Mesendoderm (in vitro differentiated cells): ENCODE results near the gene AQP1.

Experiments used
- DNase-seq: peaks from one replicate; pipeline ENCODE4 v3.0.0; 2013
- H2AK5ac ChIP-seq: 2 replicates; pipeline ENCODE4 v1.6.1; 2013; ENCODE audit warnings: low read length, inconsistent platforms
- H2BK120ac ChIP-seq: 2 replicates; pipeline ENCODE4 v1.6.1; 2013; ENCODE audit warnings: low read depth, mild to moderate bottlenecking, low read length, moderate library complexity, mixed read lengths
- H2BK15ac ChIP-seq: replicated peaks from 2 replicates; pipeline ENCODE4 v1.6.1; 2013; ENCODE audit warnings: low read depth, mild to moderate bottlenecking, moderate library complexity
- H2BK5ac ChIP-seq: 2 replicates; pipeline ENCODE4 v1.6.1; 2013; ENCODE audit warnings: low read length, inconsistent platforms
- H3K18ac ChIP-seq: 2 replicates; pipeline ENCODE4 v1.6.1; 2013; ENCODE audit warnings: mild to moderate bottlenecking, low read length, mixed read lengths
- H3K23ac ChIP-seq: one replicate; pipeline ENCODE4 v1.6.1; 2013; ENCODE audit warnings: low read length
- H3K27ac ChIP-seq: 2 replicates; pipeline ENCODE4 v1.5.1; 2013; ENCODE audit warnings: low read depth, mild to moderate bottlenecking, inconsistent platforms, low read length, moderate library complexity
- H3K27me3 ChIP-seq: 2 replicates; pipeline ENCODE4 v1.6.1; 2013; ENCODE audit warnings: low read length, control low read depth, mild to moderate bottlenecking, inconsistent platforms; ENCODE audit not compliant: insufficient read depth, poor library complexity
- H3K36me3 ChIP-seq: 2 replicates; pipeline ENCODE4 v1.6.1; 2013; ENCODE audit warnings: low read length, inconsistent platforms; ENCODE audit not compliant: control insufficient read depth, insufficient read depth
- H3K4ac ChIP-seq: one replicate; pipeline ENCODE4 v1.6.1; 2013; ENCODE audit warnings: low read depth, mild to moderate bottlenecking, low read length, moderate library complexity
- H3K4me1 ChIP-seq: 2 replicates; pipeline ENCODE4 v1.6.1; 2013; ENCODE audit warnings: low read depth, low read length, inconsistent platforms; ENCODE audit not compliant: control insufficient read depth
- H3K4me2 ChIP-seq: 2 replicates; pipeline ENCODE4 v1.6.1; 2013; ENCODE audit warnings: low read length
- H3K4me3 ChIP-seq: 2 replicates; pipeline ENCODE4 v1.5.1; 2013; ENCODE audit warnings: mild to moderate bottlenecking, low read length
- H3K56ac ChIP-seq: one replicate; pipeline ENCODE4 v1.6.1; 2013; ENCODE audit warnings: low read length
- H3K79me1 ChIP-seq: 2 replicates; pipeline ENCODE4 v1.6.1; 2013; ENCODE audit warnings: low read length, inconsistent platforms
- H3K79me2 ChIP-seq: 2 replicates; pipeline ENCODE4 v1.6.1; 2013; ENCODE audit warnings: mild to moderate bottlenecking, low read length; ENCODE audit not compliant: control insufficient read depth, insufficient read depth
- H3K9ac ChIP-seq: 2 replicates; pipeline ENCODE4 v1.6.1; 2013; ENCODE audit warnings: low read length, inconsistent platforms
- H4K5ac ChIP-seq: one replicate; pipeline ENCODE4 v1.6.1; 2013; ENCODE audit warnings: low read length
- H4K8ac ChIP-seq: one replicate; pipeline ENCODE4 v1.6.1; 2013; ENCODE audit warnings: low read depth, mild to moderate bottlenecking, control low read depth, low read length, moderate library complexity
- WGBS: extraction: QIAGEN DNeasy Blood & Tissue Kit; methylation state at CpG from one replicate; pipeline ENCODE4 v1.1.7; 2013; ENCODE audit warnings: low lambda C conversion rate, missing lambda C conversion rate; ENCODE audit not compliant: insufficient coverage; ENCODE audit errors: extremely low coverage; 5-methylcytosine and 5-hydroxymethylcytosine counted together

AQP1 gene

DNA sequence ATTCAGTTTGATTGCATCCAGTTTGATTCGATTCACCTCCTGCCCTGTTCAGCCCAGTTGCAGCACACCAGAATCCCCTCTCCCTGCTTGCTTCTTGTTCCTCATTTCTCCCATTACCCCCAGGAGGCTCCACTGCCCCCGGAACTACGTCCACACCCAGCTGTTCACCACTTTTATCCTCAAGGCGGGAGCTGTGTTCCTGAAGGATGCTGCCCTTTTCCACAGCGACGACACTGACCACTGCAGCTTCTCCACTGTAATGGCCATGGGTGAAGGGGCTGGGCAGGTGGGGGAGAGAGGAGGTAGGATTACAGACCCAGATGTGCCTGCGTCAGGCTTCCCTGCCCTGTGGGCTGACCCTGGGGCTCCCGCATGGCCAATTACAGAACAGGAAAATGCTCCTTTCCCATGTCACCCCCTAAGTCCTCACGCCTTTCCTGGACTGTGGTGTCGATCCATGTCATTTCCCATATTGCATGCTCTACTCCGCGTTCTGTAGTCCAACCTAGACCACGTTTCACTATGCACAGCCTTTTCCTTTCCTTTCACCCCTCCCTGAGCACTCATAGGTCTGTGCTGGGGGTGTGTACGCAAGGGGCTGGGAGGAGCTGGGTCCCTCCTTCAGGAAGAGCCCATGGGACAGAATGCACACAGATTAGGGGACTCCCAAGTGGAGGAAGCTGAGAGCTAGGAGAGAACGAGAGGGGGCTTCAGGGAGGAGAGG lies 60.3 kb downstream of the AQP1 start:
- Histone ChIP-seq H3K4me3 (no peak overlapping the region), H3K23ac (no peak overlapping the region), H3K79me2 (no peaks in the 10 kb centered on the region), H4K5ac (no peak overlapping the region), H3K4ac (no peak overlapping the region), H3K56ac (no peak overlapping the region), H2AK5ac (no peak overlapping the region), H3K18ac (no peak overlapping the region), H3K27me3 (no peaks in the 10 kb centered on the region), H3K36me3 (no peaks in the 10 kb centered on the region), H3K9ac (no peak overlapping the region), H3K79me1 (no peaks in the 10 kb centered on the region), H2BK120ac (no peak overlapping the region), H2BK5ac (no peak overlapping the region), H4K8ac (no peak overlapping the region), H2BK15ac (no peak overlapping the region), H3K27ac (no peak overlapping the region), H3K4me1 (no peaks in the 10 kb centered on the region), H3K4me2 (no peak overlapping the region)
- no CpG with 5 or more reads among the region's 15 CpGs for WGBS
- no peak for DNase-seq

DNA sequence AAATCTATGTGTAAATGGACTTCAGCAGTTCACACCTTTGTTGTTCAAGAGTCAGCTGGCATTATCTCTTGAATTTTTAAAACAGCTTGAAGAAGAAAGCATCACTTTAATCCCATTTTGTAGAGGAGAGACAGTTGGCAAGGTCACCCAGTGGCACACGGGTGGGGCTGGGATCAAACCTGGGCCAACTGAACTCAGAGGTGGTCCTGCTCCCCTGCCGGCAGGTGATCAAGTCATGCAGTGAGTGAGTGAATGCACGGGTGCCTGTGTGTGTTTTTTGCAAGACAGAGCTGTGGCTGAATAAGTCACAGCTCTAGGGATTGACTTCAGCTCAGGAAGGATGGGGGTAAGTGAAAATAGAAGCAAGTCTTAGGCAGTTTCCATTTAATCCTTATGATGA lies 61.6 kb downstream of the AQP1 start:
- no peak overlapping the region for H3K4ac ChIP-seq
- no peak overlapping the region for H4K8ac ChIP-seq
- no peak overlapping the region for H3K4me3 ChIP-seq
- no peak overlapping the region for H3K23ac ChIP-seq
- H3K4me2 ChIP-seq = no peak overlapping the region
- H3K27me3 ChIP-seq = no peaks in the 10 kb centered on the region
- DNase-seq = no peak
- no peak overlapping the region for H3K18ac ChIP-seq
- no CpG with 5 or more reads among the region's 3 CpGs for WGBS
- no peak overlapping the region for H2AK5ac ChIP-seq
- H3K79me1 ChIP-seq = no peaks in the 10 kb centered on the region
- H3K79me2 ChIP-seq = no peaks in the 10 kb centered on the region
- no peak overlapping the region for H3K9ac ChIP-seq
- H2BK15ac ChIP-seq = no peak overlapping the region
- H2BK5ac ChIP-seq = no peak overlapping the region
- no peak overlapping the region for H4K5ac ChIP-seq
- no peaks in the 10 kb centered on the region for H3K36me3 ChIP-seq
- no peak overlapping the region for H2BK120ac ChIP-seq
- H3K4me1 ChIP-seq = no peaks in the 10 kb centered on the region
- no peak overlapping the region for H3K27ac ChIP-seq
- H3K56ac ChIP-seq = no peak overlapping the region

DNA sequence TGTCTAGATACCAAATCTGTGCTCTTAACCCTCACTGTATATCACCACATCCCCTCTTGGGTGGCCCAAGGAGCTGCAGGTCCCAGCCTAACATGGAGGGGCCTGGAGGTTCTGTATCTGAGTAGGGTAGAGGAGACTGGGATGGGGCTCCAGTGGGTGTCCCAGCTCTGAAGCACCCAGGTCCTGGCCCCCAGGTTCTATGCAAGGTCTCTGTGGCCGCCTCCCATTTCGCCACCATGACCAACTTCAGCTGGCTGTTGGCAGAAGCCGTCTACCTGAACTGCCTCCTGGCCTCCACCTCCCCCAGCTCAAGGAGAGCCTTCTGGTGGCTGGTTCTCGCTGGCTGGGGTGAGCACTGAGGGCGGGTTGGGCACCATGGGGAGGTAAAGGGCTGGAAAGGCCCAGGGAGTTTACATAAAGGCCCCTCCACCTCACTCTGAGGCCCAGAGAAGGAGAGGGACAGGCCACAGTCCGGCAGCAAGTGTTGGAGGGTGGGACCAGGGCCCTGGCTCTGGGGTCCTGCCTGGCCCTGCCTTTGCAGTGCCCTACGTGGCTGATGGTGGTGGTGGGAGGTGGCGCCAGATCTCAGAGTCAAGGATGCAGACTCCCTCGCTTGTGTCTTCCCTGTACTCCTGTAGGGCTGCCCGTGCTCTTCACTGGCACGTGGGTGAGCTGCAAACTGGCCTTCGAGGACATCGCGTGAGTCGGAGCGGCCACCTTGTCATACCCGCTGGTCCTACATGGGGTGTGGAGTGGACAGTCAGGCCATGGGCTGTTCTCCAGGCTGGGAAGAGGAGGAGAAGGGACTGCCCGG lies 62.3 kb downstream of the AQP1 start:
- Histone ChIP-seq H3K27me3 (no peaks in the 10 kb centered on the region), H3K4ac (no peak overlapping the region), H3K4me3 (no peak overlapping the region), H4K8ac (no peak overlapping the region), H2AK5ac (no peak overlapping the region), H3K9ac (no peak overlapping the region), H2BK120ac (no peak overlapping the region), H3K79me1 (no peaks in the 10 kb centered on the region), H2BK5ac (no peak overlapping the region), H3K18ac (no peak overlapping the region), H4K5ac (no peak overlapping the region), H3K36me3 (no peaks in the 10 kb centered on the region), H3K4me1 (no peaks in the 10 kb centered on the region), H3K4me2 (no peak overlapping the region), H3K27ac (no peak overlapping the region), H3K23ac (no peak overlapping the region), H3K79me2 (no peaks in the 10 kb centered on the region), H2BK15ac (no peak overlapping the region), H3K56ac (no peak overlapping the region)
- no CpG with 5 or more reads among the region's 18 CpGs for WGBS
- no peak for DNase-seq

DNA sequence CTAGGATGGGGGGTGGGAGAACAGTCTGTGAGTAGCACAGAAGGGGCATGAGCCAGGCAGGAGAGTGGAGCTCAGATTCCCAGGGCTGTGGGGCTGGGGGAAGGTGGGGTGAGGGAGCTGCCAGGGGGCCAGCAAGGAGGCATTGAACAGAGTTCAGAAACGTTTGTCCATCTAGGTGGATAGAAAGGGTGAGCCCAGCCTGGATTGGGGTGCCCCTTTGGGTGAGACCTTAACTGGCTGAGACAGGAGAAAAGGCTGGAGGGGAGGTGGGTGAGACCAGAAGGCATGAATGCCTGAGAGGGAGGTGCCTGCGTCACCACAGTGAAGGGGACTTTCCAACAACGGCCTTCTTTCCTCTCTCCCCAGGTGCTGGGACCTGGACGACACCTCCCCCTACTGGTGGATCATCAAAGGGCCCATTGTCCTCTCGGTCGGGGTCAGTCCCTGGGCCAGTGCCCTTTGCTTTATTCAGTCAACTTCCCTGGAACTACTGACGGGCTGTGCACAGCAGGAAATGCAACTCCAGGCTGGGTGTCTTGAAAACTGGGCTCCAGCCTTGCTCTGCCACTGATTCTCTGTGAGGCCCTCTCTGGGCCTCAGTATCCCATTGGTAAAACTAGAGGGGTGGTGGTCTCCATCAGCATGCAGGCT lies 63.1 kb downstream of the AQP1 start:
- H2BK5ac ChIP-seq = no peak overlapping the region
- no peak overlapping the region for H4K8ac ChIP-seq
- H2AK5ac ChIP-seq = no peak overlapping the region
- no peak overlapping the region for H3K4me3 ChIP-seq
- H3K27me3 ChIP-seq = no peaks in the 10 kb centered on the region
- H3K23ac ChIP-seq = no peak overlapping the region
- H3K27ac ChIP-seq = no peak overlapping the region
- H3K18ac ChIP-seq = no peak overlapping the region
- no peak overlapping the region for H2BK120ac ChIP-seq
- H3K4ac ChIP-seq = no peak overlapping the region
- peak; percentile 83 for DNase-seq
- no peak overlapping the region for H3K4me2 ChIP-seq
- H3K4me1 ChIP-seq = no peaks in the 10 kb centered on the region
- H2BK15ac ChIP-seq = no peak overlapping the region
- H3K36me3 ChIP-seq = no peaks in the 10 kb centered on the region
- no peaks in the 10 kb centered on the region for H3K79me2 ChIP-seq
- H3K79me1 ChIP-seq = no peaks in the 10 kb centered on the region
- no peak overlapping the region for H3K9ac ChIP-seq
- H4K5ac ChIP-seq = no peak overlapping the region
- no peak overlapping the region for H3K56ac ChIP-seq
- no CpG with 5 or more reads among the region's 7 CpGs for WGBS
